Panc1 (cell line): ENCODE data around the gene C9orf153. TPM values are rescaled to one million over a fixed set of nuclear protein-coding genes. Genes with fewer than 3 reads are reported as not detected.

ENCODE experiments used
- ATAC-seq: fragments of 200-7000 bp; cut with Tn5 transposase; 2 replicates; pipeline ENCODE4 v1.9.1; 2020; ENCODE audit warnings: mild to moderate bottlenecking, moderate library complexity
- BruUV-seq: library from RNA; stranded (reverse); fragments of 400-500 nt; replicated peaks from 2 replicates; lab custom pipeline; 2021; lab: Mats Ljungman, UMichigan
- CTCF ChIA-PET: fragments of 300-600 bp; sonication (Branson Sonifier 250); formaldehyde crosslinking; loops from one replicate; lab custom pipeline; 2022; ENCODE audit warnings: antibody characterized with exemption; lab: Charles Lee
- POLR2A ChIA-PET: fragments of 300-600 bp; sonication (Branson Sonifier 250); formaldehyde crosslinking; loops from one replicate; lab custom pipeline; 2022; ENCODE audit warnings: antibody characterized with exemption; lab: Charles Lee
- DNase-seq: peaks from one replicate; pipeline ENCODE4 v3.0.0-alpha.2; 2010; ENCODE audit warnings: low read depth, low spot score
- H3K27ac ChIP-seq: 2 replicates; pipeline ENCODE4 v1.5.1; 2011; ENCODE audit warnings: mild to moderate bottlenecking, low read length, inconsistent platforms
- H3K27me3 ChIP-seq: fragments of 200-500 bp; sonication (Bioruptor generic); 2 replicates; pipeline ENCODE4 v1.6.0; 2014; ENCODE audit warnings: low read length, inconsistent platforms; ENCODE audit not compliant: control insufficient read depth, insufficient read depth
- H3K36me3 ChIP-seq: fragments of 200-500 bp; sonication (Bioruptor generic); 2 replicates; pipeline ENCODE4 v1.5.1; 2014; ENCODE audit warnings: inconsistent platforms, mild to moderate bottlenecking, low read length, moderate library complexity; ENCODE audit not compliant: control insufficient read depth, insufficient read depth
- H3K4me1 ChIP-seq: 2 replicates; pipeline ENCODE4 v1.5.1; 2011; ENCODE audit warnings: inconsistent platforms, mild to moderate bottlenecking, low read length, moderate library complexity; ENCODE audit not compliant: control insufficient read depth, insufficient read depth
- H3K4me3 ChIP-seq, 2 experiments: 2 replicates each; pipeline ENCODE4 v1.5.1; 2011 to 2012; ENCODE audit warnings: low read depth in 2 of 2, low read length in 2 of 2, mild to moderate bottlenecking in 2 of 2, inconsistent platforms in 1 of 2, moderate library complexity in 1 of 2
- H3K9me3 ChIP-seq: fragments of 200-500 bp; sonication (Bioruptor generic); 2 replicates; pipeline ENCODE4 v1.5.1; 2014; ENCODE audit warnings: low read depth, mild to moderate bottlenecking, inconsistent platforms, low read length, moderate library complexity; ENCODE audit not compliant: control insufficient read depth, insufficient read depth
- CTCF ChIP-seq: fragments of 450-650 bp; IDR thresholded peaks from 2 replicates; pipeline ENCODE4 v1.5.1; 2017; ENCODE audit warnings: mild to moderate bottlenecking
- POLR2AphosphoS5 ChIP-seq: IDR thresholded peaks from 2 replicates; pipeline ENCODE4 v1.6.1; 2012; ENCODE audit warnings: mild to moderate bottlenecking, low read depth, low read length, moderate library complexity
- SIN3A ChIP-seq: IDR thresholded peaks from 2 replicates; pipeline ENCODE4 v1.6.1; 2012; ENCODE audit warnings: low read depth, mild to moderate bottlenecking, low read length, moderate library complexity, borderline replicate concordance; ENCODE audit not compliant: insufficient read depth
- TCF7L2 ChIP-seq: IDR thresholded peaks from 2 replicates; pipeline ENCODE4 v1.6.1; 2011; ENCODE audit warnings: mild to moderate bottlenecking, low read depth, low read length, inconsistent platforms
- in situ Hi-C: cut with HindIII; loops from 2 replicates; pipeline ENCODE4 v1.10.0; 2016; ENCODE audit warnings: low sequenced_read_pairs, low pct_unique_long_range_greater_than_20kb
- intact Hi-C: fragments of 100-400 bp; cut with micrococcal nuclease; formaldehyde crosslinking; loops from one replicate; pipeline ENCODE4 v1.10.0; 2022; ENCODE audit not compliant: unreplicated experiment
- total RNA-seq: library from RNA; stranded (reverse); gene quantifications from one replicate; pipeline ENCODE4 v1.2.1, GENCODE V29; 2021; ENCODE audit not compliant: unreplicated experiment
- TF ChIP-seq, protein P1 (sequence below), 2 experiments: IDR thresholded peaks; 2 replicates each; pipeline ENCODE4 v1.6.1; 2011 to 2012; ENCODE audit warnings: low read depth in 2 of 2, control low read depth in 1 of 2, low read length in 1 of 2, mild to moderate bottlenecking in 1 of 2, moderate library complexity in 1 of 2; ENCODE audit not compliant: insufficient read depth in 1 of 2

The C9orf153 gene
- total RNA-seq, 1 experiment from 2014 or later, result not detected

DNA sequence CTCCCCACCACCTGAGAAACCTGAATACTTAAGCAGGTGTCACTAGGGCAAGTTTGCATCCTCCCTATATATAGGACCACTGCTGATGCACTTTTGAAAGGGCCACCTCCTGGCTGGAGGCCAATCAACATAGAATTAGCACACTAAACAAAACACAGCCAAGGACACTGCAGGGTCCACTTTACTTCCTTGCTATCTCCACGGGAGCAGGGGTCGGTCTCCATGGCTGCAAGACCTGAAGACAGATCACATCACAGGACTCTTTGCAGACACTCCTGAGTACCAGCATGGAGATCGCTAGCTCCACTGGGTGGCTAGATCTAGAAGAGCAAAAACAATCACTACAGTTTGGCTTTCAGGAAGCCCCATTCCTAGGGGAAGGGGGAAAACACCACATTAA lies 72.3 kb downstream of the C9orf153 start:
- Histone ChIP-seq H3K27me3 (no peaks in the 10 kb centered on the region), H3K4me3 (no peak overlapping the region), H3K9me3 (no peaks in the 10 kb centered on the region), H3K36me3 (no peaks in the 10 kb centered on the region), H3K27ac (no peak overlapping the region), H3K4me1 (no peaks in the 10 kb centered on the region)
- intact Hi-C loops, result loop anchor here (10.0 kb wide), 1 partner anchor 92 kb away; the partner anchor contains the start of gene GOLM1
- in situ Hi-C loops, result no loop called here
- no peak for DNase-seq
- TF ChIP-seq TCF7L2, result no peak
- no peak for TF ChIP-seq POLR2AphosphoS5
- no peak for TF ChIP-seq SIN3A
- TF ChIP-seq, protein P1, sequence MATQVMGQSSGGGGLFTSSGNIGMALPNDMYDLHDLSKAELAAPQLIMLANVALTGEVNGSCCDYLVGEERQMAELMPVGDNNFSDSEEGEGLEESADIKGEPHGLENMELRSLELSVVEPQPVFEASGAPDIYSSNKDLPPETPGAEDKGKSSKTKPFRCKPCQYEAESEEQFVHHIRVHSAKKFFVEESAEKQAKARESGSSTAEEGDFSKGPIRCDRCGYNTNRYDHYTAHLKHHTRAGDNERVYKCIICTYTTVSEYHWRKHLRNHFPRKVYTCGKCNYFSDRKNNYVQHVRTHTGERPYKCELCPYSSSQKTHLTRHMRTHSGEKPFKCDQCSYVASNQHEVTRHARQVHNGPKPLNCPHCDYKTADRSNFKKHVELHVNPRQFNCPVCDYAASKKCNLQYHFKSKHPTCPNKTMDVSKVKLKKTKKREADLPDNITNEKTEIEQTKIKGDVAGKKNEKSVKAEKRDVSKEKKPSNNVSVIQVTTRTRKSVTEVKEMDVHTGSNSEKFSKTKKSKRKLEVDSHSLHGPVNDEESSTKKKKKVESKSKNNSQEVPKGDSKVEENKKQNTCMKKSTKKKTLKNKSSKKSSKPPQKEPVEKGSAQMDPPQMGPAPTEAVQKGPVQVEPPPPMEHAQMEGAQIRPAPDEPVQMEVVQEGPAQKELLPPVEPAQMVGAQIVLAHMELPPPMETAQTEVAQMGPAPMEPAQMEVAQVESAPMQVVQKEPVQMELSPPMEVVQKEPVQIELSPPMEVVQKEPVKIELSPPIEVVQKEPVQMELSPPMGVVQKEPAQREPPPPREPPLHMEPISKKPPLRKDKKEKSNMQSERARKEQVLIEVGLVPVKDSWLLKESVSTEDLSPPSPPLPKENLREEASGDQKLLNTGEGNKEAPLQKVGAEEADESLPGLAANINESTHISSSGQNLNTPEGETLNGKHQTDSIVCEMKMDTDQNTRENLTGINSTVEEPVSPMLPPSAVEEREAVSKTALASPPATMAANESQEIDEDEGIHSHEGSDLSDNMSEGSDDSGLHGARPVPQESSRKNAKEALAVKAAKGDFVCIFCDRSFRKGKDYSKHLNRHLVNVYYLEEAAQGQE (IDR thresholded peaks at IDR 0.05; ENCODE audit: insufficient read depth in 1 of 2, low read depth in 2 of 2, low read length in 1 of 2), result no peak
- no peak; the same call in 1 of the 2 replicates for TF ChIP-seq CTCF
- BruUV-seq, result no TSS peak
- CTCF ChIA-PET, result no interaction called here
- POLR2A ChIA-PET, result interaction anchor here (0.6 kb wide), 1 partner anchor 39 kb away, joined by 3 read pairs; no protein-coding TSS in a partner anchor
- ATAC-seq, result no peak

GRCh38 chr9:86186696-86187095 lies 72.8 kb downstream of the C9orf153 start:
- Histone ChIP-seq H3K4me3 (no peak overlapping the region), H3K36me3 (no peaks in the 10 kb centered on the region), H3K27ac (no peak overlapping the region), H3K4me1 (no peaks in the 10 kb centered on the region), H3K9me3 (no peaks in the 10 kb centered on the region), H3K27me3 (no peaks in the 10 kb centered on the region)
- CTCF ChIA-PET, result no interaction called here
- no peak for TF ChIP-seq POLR2AphosphoS5
- TF ChIP-seq TCF7L2, result no peak
- TF ChIP-seq, protein P1 (IDR thresholded peaks at IDR 0.05; ENCODE audit: insufficient read depth in 1 of 2, low read depth in 2 of 2, low read length in 1 of 2), result no peak
- POLR2A ChIA-PET, result no interaction called here
- DNase-seq (no peak), ATAC-seq (no peak)
- in situ Hi-C loops, result no loop called here
- intact Hi-C loops, result loop anchor here (10.0 kb wide), 1 partner anchor 92 kb away; the partner anchor contains the start of gene GOLM1
- no TSS peak for BruUV-seq
